Body of pancreas (tissue), 4 donors: ENCODE results near the gene ZBTB12.

Experiments
- CTCF ChIP-seq, 7 experiments: fragments of 450-650 bp in 4 of 7; fragments of 200-600 bp in 3 of 7; sonication (generic) in 3 of 7; IDR thresholded peaks; one replicate each; pipeline ENCODE4 v1.5.1; 2016 to 2019; ENCODE audit warnings: antibody characterized with exemption in 7 of 7
- POLR2A ChIP-seq, 3 donors: fragments of 450-650 bp; IDR thresholded peaks; one replicate each; pipeline ENCODE4 v1.6.1; 2016; ENCODE audit warnings: antibody characterized with exemption in 3 of 3, mild to moderate bottlenecking in 2 of 3

GRCh38 chr6:31896856-31897611 is 4.9 kb downstream of the ZBTB12 start:
- no peak for TF ChIP-seq CTCF (IDR thresholded peaks at IDR 0.05)
- TF ChIP-seq POLR2A (IDR thresholded peaks at IDR 0.05), result no peak
